ENCODE measurements around the gene TRIP13. TPM values are rescaled to one million over a fixed set of nuclear protein-coding genes. Genes with fewer than 3 reads are reported as not detected.

Gene TRIP13
- total RNA-seq, 1 donor from 2014 or later: 11.9 TPM

GRCh38 chr5:902129-902916 is 9.6 kb downstream of the TRIP13 start:
- Mint-ChIP-seq H3K27ac (no peak overlapping the region), H3K9me3 (ENCODE audit: low read depth) (no peaks in the 10 kb centered on the region), H3K27me3 (no peaks in the 10 kb centered on the region), H3K36me3 (ENCODE audit: insufficient read depth) (peaks cover 4% of the 10 kb centered on the region), H3K4me3 (ENCODE audit: low read depth) (no peak overlapping the region), H3K4me1 (ENCODE audit: low read depth) (no peaks in the 10 kb centered on the region)
- DNase-seq (ENCODE audit: low spot score, unreplicated experiment): no peak
- no peak for TF ChIP-seq CTCF (IDR thresholded peaks at IDR 0.05; ENCODE audit: unreplicated experiment)

GRCh38 chr5:903756-904096 is 11.0 kb downstream of the TRIP13 start:
- no peak for DNase-seq (ENCODE audit: low spot score, unreplicated experiment)
- no peak for TF ChIP-seq CTCF (IDR thresholded peaks at IDR 0.05; ENCODE audit: unreplicated experiment)
- Mint-ChIP-seq H3K27ac (no peak overlapping the region), H3K4me3 (ENCODE audit: low read depth) (no peak overlapping the region), H3K4me1 (ENCODE audit: low read depth) (no peaks in the 10 kb centered on the region), H3K36me3 (ENCODE audit: insufficient read depth) (peaks cover 5% of the 10 kb centered on the region), H3K9me3 (ENCODE audit: low read depth) (no peaks in the 10 kb centered on the region), H3K27me3 (no peaks in the 10 kb centered on the region)

GRCh38 chr5:905139-905642 is 12.5 kb downstream of the TRIP13 start:
- H3K4me3 Mint-ChIP-seq (ENCODE audit: low read depth): no peak overlapping the region
- no peaks in the 10 kb centered on the region for H3K4me1 Mint-ChIP-seq (ENCODE audit: low read depth)
- no peak for TF ChIP-seq CTCF (IDR thresholded peaks at IDR 0.05; ENCODE audit: unreplicated experiment)
- peak overlapping the region; percentile 43 for H3K27ac Mint-ChIP-seq
- no peak for DNase-seq (ENCODE audit: low spot score, unreplicated experiment)
- H3K36me3 Mint-ChIP-seq (ENCODE audit: insufficient read depth): peaks cover 10% of the 10 kb centered on the region
- no peaks in the 10 kb centered on the region for H3K27me3 Mint-ChIP-seq
- no peaks in the 10 kb centered on the region for H3K9me3 Mint-ChIP-seq (ENCODE audit: low read depth)

GRCh38 chr5:907366-907910 is 14.8 kb downstream of the TRIP13 start:
- Mint-ChIP-seq H3K4me3 (ENCODE audit: low read depth) (no peak overlapping the region), H3K27ac (no peak overlapping the region), H3K4me1 (ENCODE audit: low read depth) (no peaks in the 10 kb centered on the region), H3K27me3 (no peaks in the 10 kb centered on the region), H3K36me3 (ENCODE audit: insufficient read depth) (peaks cover 12% of the 10 kb centered on the region), H3K9me3 (ENCODE audit: low read depth) (no peaks in the 10 kb centered on the region)
- no peak for DNase-seq (ENCODE audit: low spot score, unreplicated experiment)
- no peak for TF ChIP-seq CTCF (IDR thresholded peaks at IDR 0.05; ENCODE audit: unreplicated experiment)

GRCh38 chr5:908172-908571 is 15.5 kb downstream of the TRIP13 start:
- Mint-ChIP-seq H3K9me3 (ENCODE audit: low read depth) (no peaks in the 10 kb centered on the region), H3K4me3 (ENCODE audit: low read depth) (no peak overlapping the region), H3K27me3 (no peaks in the 10 kb centered on the region), H3K4me1 (ENCODE audit: low read depth) (no peaks in the 10 kb centered on the region), H3K27ac (peak overlapping the region; percentile 10), H3K36me3 (ENCODE audit: insufficient read depth) (peaks cover 12% of the 10 kb centered on the region)
- no peak for DNase-seq (ENCODE audit: low spot score, unreplicated experiment)
- TF ChIP-seq CTCF (IDR thresholded peaks at IDR 0.05; ENCODE audit: unreplicated experiment): no peak

All from progenitor cell of endocrine pancreas (in vitro differentiated cells).